OCI-LY7 (cell line): Measurements from ENCODE around the gene NDST4.

Experiments
- CTCF ChIP-seq: fragments of 200-600 bp; sonication (generic); conservative IDR thresholded peaks from 2 replicates; pipeline ENCODE4 v1.5.1; 2014; ENCODE audit warnings: mild to moderate bottlenecking, antibody characterized with exemption, low read length, moderate library complexity, mixed read lengths
- EZH2phosphoT487 ChIP-seq: fragments of 200-600 bp; sonication (generic); IDR thresholded peaks from 2 replicates; pipeline ENCODE4 v1.6.1; 2018; ENCODE audit warnings: low read depth, borderline replicate concordance, mild to moderate bottlenecking, mixed run types, antibody characterized with exemption, low read length, moderate library complexity, mixed read lengths

- no peak for TF ChIP-seq CTCF
- no peak for TF ChIP-seq EZH2phosphoT487
These were observed 2.9 kb downstream of the NDST4 start for GRCh38 chr4:115110191-115111181.
